Hepatic stellate cell (primary cell): ENCODE results near the gene PRR36.
A peak's percentile ranks its signal among the peaks of the same experiment; 100 is the strongest.
"Not testable (repeated sequence)": the region's sequence is repeated elsewhere in the genome, so short reads cannot be mapped to it uniquely, and the experiment has no call there.

Source experiments
- DNase-seq: peaks from one replicate; pipeline ENCODE4 v3.0.0; 2011; ENCODE audit warnings: low spot score

The PRR36 gene

GRCh38 chr19:7874076-7874896, at the start of gene PRR36:
Gene PRR36 (minus strand): TSS chr19:7874390. CDS start chr19:7873689, 701 bp downstream.
- DNase-seq: no peak

- no peak for DNase-seq
These were observed 49.4 kb upstream of the PRR36 start for GRCh38 chr19:7923295-7924191.

- DNase-seq: no peak
These were observed 48.6 kb upstream of the PRR36 start for GRCh38 chr19:7922836-7923195.

- no peak for DNase-seq
These were observed 48.0 kb upstream of the PRR36 start for GRCh38 chr19:7921967-7922835.

GRCh38 chr19:7921302-7921966, 47.2 kb upstream of the PRR36 start:
- no peak for DNase-seq

GRCh38 chr19:7920519-7921301, 46.5 kb upstream of the PRR36 start:
- DNase-seq: peak; percentile 96

GRCh38 chr19:7919610-7920518, 45.7 kb upstream of the PRR36 start, which contains the start of gene SNAPC2:
Gene SNAPC2 (plus strand): TSS chr19:7920338. CDS start chr19:7920367, 29 bp downstream.
- peak; percentile 94 for DNase-seq

- no peak for DNase-seq
These were observed 44.6 kb upstream of the PRR36 start for GRCh38 chr19:7918615-7919421.

GRCh38 chr19:7918062-7918614, 43.9 kb upstream of the PRR36 start:
- not testable (repeated sequence) for DNase-seq

GRCh38 chr19:7917267-7918061, 43.3 kb upstream of the PRR36 start:
- peak; percentile 84 for DNase-seq

GRCh38 chr19:7916955-7917266, 42.7 kb upstream of the PRR36 start:
- no peak for DNase-seq

- DNase-seq: peak; percentile 62
These were observed 42.1 kb upstream of the PRR36 start for GRCh38 chr19:7916103-7916954.

- no peak for DNase-seq
These were observed 41.3 kb upstream of the PRR36 start for GRCh38 chr19:7915250-7916102.

GRCh38 chr19:7914598-7915045, 40.4 kb upstream of the PRR36 start, which contains the start of gene TGFBR3L:
Gene TGFBR3L (plus strand): TSS chr19:7914830.
- DNase-seq: no peak

GRCh38 chr19:7914099-7914498, 39.9 kb upstream of the PRR36 start:
- DNase-seq: no peak

GRCh38 chr19:7913652-7914051, 39.5 kb upstream of the PRR36 start:
- DNase-seq: no peak
